Stimulated activated naive B cell treated with anti-CD40 and anti-IgM and Interleukin-4, amounts not matched to agents 10 μg/mL and 1 μg/mL and 100 μg/mL, for 72 hours (primary cell): ENCODE measurements around the gene ADCY4.

Experiments
- ATAC-seq, 2 donors: fragments of 150-1000 bp; cut with Tn5 transposase; replicated peaks; 2 replicates each; pipeline ENCODE4 v1.10.0; 2021; ENCODE audit warnings: moderate library complexity in 1 of 2
- DNase-seq: peaks from one replicate; pipeline ENCODE4 v3.0.0; 2021
- H3K27ac Mint-ChIP-seq: one replicate; pipeline ENCODE4 v1.8.0; 2022; ENCODE audit warnings: mild to moderate bottlenecking, mixed read lengths
- H3K27me3 Mint-ChIP-seq, 2 donors: one replicate each; pipeline ENCODE4 v1.8.0; 2022; ENCODE audit warnings: mixed read lengths in 2 of 2
- H3K36me3 Mint-ChIP-seq, 2 donors: one replicate each; pipeline ENCODE4 v1.8.0; 2022; ENCODE audit warnings: mixed read lengths in 2 of 2, mild to moderate bottlenecking in 1 of 2
- H3K4me1 Mint-ChIP-seq, 2 donors: one replicate each; pipeline ENCODE4 v1.8.0; 2022; ENCODE audit warnings: mixed read lengths in 2 of 2, mild to moderate bottlenecking in 1 of 2
- H3K4me3 Mint-ChIP-seq, 2 donors: one replicate each; pipeline ENCODE4 v1.8.0; 2022; ENCODE audit warnings: mild to moderate bottlenecking in 2 of 2, mixed read lengths in 2 of 2, moderate library complexity in 1 of 2
- H3K9me3 Mint-ChIP-seq, 2 donors: one replicate each; pipeline ENCODE4 v1.8.0; 2022; ENCODE audit warnings: mixed read lengths in 2 of 2, mild to moderate bottlenecking in 1 of 2

The ADCY4 gene

DNA sequence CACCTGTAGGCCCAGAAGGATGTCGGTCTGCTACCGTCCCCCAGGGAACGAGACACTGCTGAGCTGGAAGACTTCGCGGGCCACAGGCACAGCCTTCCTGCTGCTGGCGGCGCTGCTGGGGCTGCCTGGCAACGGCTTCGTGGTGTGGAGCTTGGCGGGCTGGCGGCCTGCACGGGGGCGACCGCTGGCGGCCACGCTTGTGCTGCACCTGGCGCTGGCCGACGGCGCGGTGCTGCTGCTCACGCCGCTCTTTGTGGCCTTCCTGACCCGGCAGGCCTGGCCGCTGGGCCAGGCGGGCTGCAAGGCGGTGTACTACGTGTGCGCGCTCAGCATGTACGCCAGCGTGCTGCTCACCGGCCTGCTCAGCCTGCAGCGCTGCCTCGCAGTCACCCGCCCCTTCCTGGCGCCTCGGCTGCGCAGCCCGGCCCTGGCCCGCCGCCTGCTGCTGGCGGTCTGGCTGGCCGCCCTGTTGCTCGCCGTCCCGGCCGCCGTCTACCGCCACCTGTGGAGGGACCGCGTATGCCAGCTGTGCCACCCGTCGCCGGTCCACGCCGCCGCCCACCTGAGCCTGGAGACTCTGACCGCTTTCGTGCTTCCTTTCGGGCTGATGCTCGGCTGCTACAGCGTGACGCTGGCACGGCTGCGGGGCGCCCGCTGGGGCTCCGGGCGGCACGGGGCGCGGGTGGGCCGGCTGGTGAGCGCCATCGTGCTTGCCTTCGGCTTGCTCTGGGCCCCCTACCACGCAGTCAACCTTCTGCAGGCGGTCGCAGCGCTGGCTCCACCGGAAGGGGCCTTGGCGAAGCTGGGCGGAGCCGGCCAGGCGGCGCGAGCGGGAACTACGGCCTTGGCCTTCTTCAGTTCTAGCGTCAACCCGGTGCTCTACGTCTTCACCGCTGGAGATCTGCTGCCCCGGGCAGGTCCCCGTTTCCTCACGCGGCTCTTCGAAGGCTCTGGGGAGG is 23.9 kb downstream of the ADCY4 start, which contains the start of gene LTB4R:
Gene LTB4R, plus strand, starts transcription at position 857 of the 959 bp plus-strand sequence. CDS start 4,150 bp downstream, outside the sequence.
- H3K4me1 Mint-ChIP-seq, result peaks cover 59 to 82% of the 10 kb centered on the region in 2 donors

GRCh38 chr14:24310265-24310645 is 24.6 kb downstream of the ADCY4 start:
- Mint-ChIP-seq H3K4me3 (peak overlapping the region; percentile 18 to 79), H3K36me3 (peaks cover 24 to 61% of the 10 kb centered on the region in 2 donors), H3K27ac (peak overlapping the region; percentile 63), H3K27me3 (no peaks in the 10 kb centered on the region), H3K9me3 (no peaks in the 10 kb centered on the region), H3K4me1 (peaks cover 59 to 83% of the 10 kb centered on the region in 2 donors)
- DNase-seq (no peak), ATAC-seq (no peak)

More for the DNA sequence above, 23.9 kb downstream of the ADCY4 start, which contains the start of gene LTB4R:
- ATAC-seq, result peak; percentile 78 to 82
- Mint-ChIP-seq H3K9me3 (no peaks in the 10 kb centered on the region), H3K4me3 (peak within 1 kb of the TSS; percentile 76 to 79), H3K27me3 (no peaks in the 10 kb centered on the region), H3K36me3 (peaks cover 24 to 58% of the 10 kb centered on the region in 2 donors), H3K27ac (peak within 1 kb of the TSS; percentile 84)
- DNase-seq, result peak; percentile 65

DNA sequence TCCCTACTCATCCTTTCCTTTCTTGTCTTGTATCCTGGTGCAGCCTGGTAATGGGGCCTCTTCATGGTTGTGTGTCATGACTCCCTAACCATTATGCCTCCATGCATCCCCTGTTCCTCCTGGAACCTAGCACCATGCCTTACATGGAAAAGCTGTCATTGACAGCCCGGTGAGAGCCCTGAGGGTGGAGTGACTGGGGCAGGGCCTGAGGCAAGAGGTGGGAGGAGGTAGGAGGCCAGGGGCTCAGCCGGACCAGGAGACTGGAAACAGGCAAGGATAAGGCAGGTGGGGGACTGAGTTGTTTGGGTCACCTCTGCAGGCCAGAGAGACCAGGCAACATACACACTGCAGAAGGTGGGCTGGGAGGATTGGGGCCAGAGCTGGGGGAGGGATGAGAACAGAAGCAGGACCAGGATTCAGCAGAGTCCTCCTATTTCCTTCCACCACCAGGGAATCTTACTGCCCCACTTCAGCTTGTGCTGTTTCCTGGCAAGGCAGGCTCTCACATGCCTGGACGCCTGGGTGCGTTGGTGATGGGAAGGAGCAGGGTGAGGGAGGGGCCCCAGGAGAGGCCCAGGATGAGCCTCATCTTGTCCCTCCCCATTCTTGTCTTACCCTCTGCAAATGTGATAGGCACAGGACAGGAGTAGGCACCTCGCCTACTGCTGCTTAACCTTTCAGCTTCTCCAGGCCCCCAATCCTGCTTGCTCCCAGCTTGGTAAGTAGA is 25.2 kb downstream of the ADCY4 start, which contains the start of gene LTB4R2:
Gene LTB4R2, plus strand, starts transcription at position 603 of the 727 bp plus-strand sequence. CDS start 525 bp downstream, outside the sequence.
- DNase-seq (no peak), ATAC-seq (no peak)
- no peaks in the 10 kb centered on the region for H3K27me3 Mint-ChIP-seq
- H3K36me3 Mint-ChIP-seq, result peaks cover 27 to 66% of the 10 kb centered on the region in 2 donors
- no peaks in the 10 kb centered on the region for H3K9me3 Mint-ChIP-seq
- H3K4me1 Mint-ChIP-seq, result peaks cover 58 to 80% of the 10 kb centered on the region in 2 donors
- peak within 1 kb of the TSS; percentile 63 for H3K27ac Mint-ChIP-seq
- peak within 1 kb of the TSS; percentile 76 to 79 for H3K4me3 Mint-ChIP-seq

DNA sequence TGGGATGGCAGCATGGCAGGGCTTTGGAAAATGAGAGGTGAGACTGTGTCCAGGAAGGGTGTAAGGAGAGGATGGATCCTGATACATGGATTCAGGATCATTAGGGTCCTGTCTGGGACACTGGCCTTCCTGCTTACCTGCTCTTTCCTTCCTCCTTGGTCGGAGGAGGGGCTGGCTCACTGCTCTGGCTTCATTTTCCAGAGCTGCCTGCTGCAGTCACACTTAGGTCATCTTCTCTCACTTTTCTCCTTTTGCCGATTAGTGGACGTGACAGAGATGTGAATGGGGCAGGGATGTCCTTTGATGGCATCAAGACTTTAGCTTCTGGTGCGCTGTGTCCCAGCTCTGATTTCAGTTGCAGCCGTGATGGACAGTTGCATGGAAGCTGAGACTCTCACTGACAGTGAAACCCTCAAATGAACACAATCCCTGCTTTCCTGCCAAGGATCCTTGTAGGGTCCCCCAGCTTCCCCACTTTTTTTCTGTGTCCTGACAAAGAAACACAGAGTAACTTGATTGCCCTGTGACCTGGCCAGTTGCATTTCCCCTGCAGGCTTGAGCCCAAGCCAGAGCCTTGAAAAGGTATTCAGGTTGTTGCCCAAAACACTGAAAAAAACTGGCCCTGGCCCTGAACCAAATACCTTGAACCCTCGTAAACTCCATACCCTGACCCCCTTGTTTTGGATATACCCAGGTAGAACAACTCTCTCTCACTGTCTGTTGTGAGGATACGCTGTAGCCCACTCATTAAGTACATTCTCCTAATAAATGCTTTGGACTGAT is 26.3 kb downstream of the ADCY4 start:
- DNase-seq (no peak), ATAC-seq (no peak)
- no peak overlapping the region for H3K4me3 Mint-ChIP-seq
- H3K4me1 Mint-ChIP-seq, result peaks cover 46 to 68% of the 10 kb centered on the region in 2 donors
- H3K27ac Mint-ChIP-seq, result no peak overlapping the region
- no peaks in the 10 kb centered on the region for H3K9me3 Mint-ChIP-seq
- no peaks in the 10 kb centered on the region for H3K27me3 Mint-ChIP-seq
- H3K36me3 Mint-ChIP-seq, result peaks cover 33 to 71% of the 10 kb centered on the region in 2 donors

GRCh38 chr14:24307575-24308341 is 27.1 kb downstream of the ADCY4 start, which contains the start of gene CIDEB:
Gene CIDEB, minus strand, starts transcription at chr14:24307977. Its CDS starts 119 bp downstream, at chr14:24307858.
- no peak within 1 kb of the TSS for H3K4me3 Mint-ChIP-seq
- peak within 1 kb of the TSS; percentile 25 for H3K27ac Mint-ChIP-seq
- H3K4me1 Mint-ChIP-seq, result peaks cover 39 to 60% of the 10 kb centered on the region in 2 donors
- peaks cover 37 to 71% of the 10 kb centered on the region in 2 donors for H3K36me3 Mint-ChIP-seq
- no peaks in the 10 kb centered on the region for H3K27me3 Mint-ChIP-seq
- DNase-seq, result peak; percentile 50
- H3K9me3 Mint-ChIP-seq, result no peaks in the 10 kb centered on the region
- peak; percentile 13 to 30 for ATAC-seq

GRCh38 chr14:24307156-24307574 is 27.7 kb downstream of the ADCY4 start:
- Mint-ChIP-seq H3K27ac (peak overlapping the region; percentile 25), H3K4me1 (peaks cover 33 to 54% of the 10 kb centered on the region in 2 donors), H3K4me3 (no peak overlapping the region), H3K9me3 (no peaks in the 10 kb centered on the region), H3K27me3 (no peaks in the 10 kb centered on the region), H3K36me3 (peaks cover 43 to 72% of the 10 kb centered on the region in 2 donors)
- ATAC-seq, result no peak
- no peak for DNase-seq

DNA sequence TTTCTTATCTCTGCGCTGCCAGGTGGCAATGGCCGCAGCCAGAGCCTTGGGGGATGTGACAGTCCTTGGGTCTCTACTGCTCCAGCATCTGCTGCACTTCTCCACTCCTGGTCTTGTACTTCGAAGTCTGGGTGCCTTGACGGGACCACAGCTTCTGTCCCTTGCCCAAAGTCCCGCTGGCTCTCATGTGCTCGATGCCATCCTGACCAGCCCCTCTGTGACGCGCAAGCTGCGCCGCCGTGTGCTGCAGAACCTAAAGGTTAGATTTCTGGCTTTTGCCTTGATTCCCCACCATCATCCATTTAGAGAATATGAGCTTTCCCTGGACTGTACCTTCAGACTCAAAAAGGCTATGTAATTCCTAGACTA is 30.9 kb downstream of the ADCY4 start:
- no peak overlapping the region for H3K27ac Mint-ChIP-seq
- peaks cover 21 to 39% of the 10 kb centered on the region in 2 donors for H3K4me1 Mint-ChIP-seq
- H3K4me3 Mint-ChIP-seq, result no peak overlapping the region
- H3K27me3 Mint-ChIP-seq, result no peaks in the 10 kb centered on the region
- no peaks in the 10 kb centered on the region for H3K9me3 Mint-ChIP-seq
- no peak for ATAC-seq
- no peak for DNase-seq
- peaks cover 37 to 73% of the 10 kb centered on the region in 2 donors for H3K36me3 Mint-ChIP-seq

DNA sequence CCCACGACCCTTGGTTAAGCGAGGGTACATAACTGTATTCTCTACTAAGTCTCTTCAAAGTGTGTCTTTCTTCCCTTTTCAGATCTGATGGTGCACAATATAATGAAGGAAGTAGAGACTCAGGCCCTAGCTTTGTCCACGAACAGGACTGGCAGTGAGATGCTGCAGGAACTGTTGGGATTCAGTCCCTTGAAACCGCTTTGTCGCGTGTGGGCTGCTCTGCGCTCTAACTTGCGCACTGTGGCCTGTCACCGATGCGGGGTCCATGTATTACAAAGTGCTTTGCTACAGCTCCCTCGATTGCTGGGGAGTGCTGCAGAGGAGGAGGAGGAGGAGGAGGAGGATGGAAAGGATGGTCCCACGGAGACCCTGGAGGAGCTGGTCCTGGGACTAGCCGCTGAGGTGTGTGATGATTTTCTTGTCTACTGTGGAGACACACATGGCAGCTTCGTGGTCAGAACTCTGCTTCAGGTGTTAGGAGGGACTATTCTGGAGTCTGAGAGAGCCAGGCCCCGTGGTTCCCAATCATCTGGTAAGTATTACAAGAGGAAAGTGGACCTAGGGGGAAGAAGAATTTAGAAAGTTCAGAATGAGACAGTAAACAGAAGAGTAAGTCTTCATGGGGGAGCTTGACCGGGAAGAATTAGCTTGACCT is 34.4 kb downstream of the ADCY4 start:
- DNase-seq (no peak), ATAC-seq (no peak)

DNA sequence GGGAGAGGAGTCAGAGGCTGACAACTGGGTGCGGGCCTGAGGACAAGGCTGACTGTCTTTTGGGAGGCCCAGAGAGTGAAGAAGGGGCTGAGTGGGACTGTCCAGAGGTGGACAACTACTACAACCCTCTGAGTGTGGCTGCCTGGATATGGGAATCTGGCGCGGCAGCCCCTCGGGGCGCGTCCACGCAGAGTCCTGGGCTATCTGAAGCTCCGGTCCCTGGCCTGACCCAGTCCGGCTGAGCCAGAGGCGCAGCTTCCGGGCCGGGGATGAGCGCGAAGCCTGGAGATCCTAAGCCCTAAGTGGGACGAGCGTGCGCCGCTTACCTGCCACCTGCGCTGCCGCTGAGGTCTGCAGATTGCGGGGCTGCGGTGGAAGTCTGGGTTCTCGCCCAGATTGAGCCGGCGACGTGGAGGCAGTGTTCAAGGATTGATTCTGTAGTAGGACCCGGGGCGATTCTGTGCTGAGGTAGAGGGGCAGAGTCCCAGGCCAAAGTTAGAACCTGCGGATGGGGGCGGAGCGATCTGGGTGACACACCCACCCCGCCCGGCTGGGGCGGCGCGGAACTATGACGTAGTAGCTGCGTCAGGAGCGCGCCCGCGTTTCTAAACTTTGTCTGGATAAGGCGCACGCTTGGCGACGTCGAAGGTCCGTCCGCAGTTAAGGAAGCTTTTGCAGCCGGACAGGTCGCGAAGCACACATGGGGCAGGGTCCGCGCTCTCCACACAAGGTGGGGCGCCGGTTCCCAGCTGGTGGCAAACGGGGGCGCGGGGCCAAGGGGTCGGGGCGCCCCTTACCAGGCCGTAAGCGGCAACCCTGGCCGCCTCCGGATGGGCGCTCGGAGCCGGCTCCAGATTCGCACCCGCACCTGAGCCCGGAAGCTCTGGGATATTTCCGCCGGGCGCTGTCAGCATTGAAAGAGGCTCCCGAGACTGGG is 35.3 kb downstream of the ADCY4 start, which contains the start of the genes DHRS1 and NOP9:
Gene DHRS1, minus strand, starts transcription at position 526 of the 937 bp plus-strand sequence. CDS start 674 bp downstream, outside the sequence.
Gene NOP9, plus strand, starts transcription at position 596 of the 937 bp plus-strand sequence. Its CDS starts 105 bp downstream, at position 701.
- H3K4me1 Mint-ChIP-seq, result peaks cover 31 to 43% of the 10 kb centered on the region in 2 donors
- peaks cover 32 to 54% of the 10 kb centered on the region in 2 donors for H3K36me3 Mint-ChIP-seq
- peak; percentile 87 for DNase-seq
- H3K4me3 Mint-ChIP-seq, result peak within 1 kb of the TSS; percentile 94 to 95
- H3K27ac Mint-ChIP-seq, result peak within 1 kb of the TSS; percentile 96
- H3K27me3 Mint-ChIP-seq, result no peaks in the 10 kb centered on the region
- peak; percentile 78 to 88 for ATAC-seq
- no peaks in the 10 kb centered on the region for H3K9me3 Mint-ChIP-seq

More for the DNA sequence above, 34.4 kb downstream of the ADCY4 start:
- Mint-ChIP-seq H3K27ac (peak overlapping the region; percentile 96), H3K4me3 (peak overlapping the region; percentile 94 to 95), H3K27me3 (no peaks in the 10 kb centered on the region), H3K36me3 (peaks cover 35 to 57% of the 10 kb centered on the region in 2 donors), H3K4me1 (peaks cover 31 to 43% of the 10 kb centered on the region in 2 donors), H3K9me3 (no peaks in the 10 kb centered on the region)

GRCh38 chr14:24298892-24299254 is 36.0 kb downstream of the ADCY4 start:
- peak overlapping the region; percentile 96 for H3K27ac Mint-ChIP-seq
- H3K27me3 Mint-ChIP-seq, result no peaks in the 10 kb centered on the region
- peaks cover 31 to 52% of the 10 kb centered on the region in 2 donors for H3K36me3 Mint-ChIP-seq
- H3K4me3 Mint-ChIP-seq, result peak overlapping the region; percentile 94 to 95
- ATAC-seq (peak in 1 of 2 donors; percentile 1), DNase-seq (no peak)
- no peaks in the 10 kb centered on the region for H3K9me3 Mint-ChIP-seq
- H3K4me1 Mint-ChIP-seq, result peaks cover 31 to 43% of the 10 kb centered on the region in 2 donors

DNA sequence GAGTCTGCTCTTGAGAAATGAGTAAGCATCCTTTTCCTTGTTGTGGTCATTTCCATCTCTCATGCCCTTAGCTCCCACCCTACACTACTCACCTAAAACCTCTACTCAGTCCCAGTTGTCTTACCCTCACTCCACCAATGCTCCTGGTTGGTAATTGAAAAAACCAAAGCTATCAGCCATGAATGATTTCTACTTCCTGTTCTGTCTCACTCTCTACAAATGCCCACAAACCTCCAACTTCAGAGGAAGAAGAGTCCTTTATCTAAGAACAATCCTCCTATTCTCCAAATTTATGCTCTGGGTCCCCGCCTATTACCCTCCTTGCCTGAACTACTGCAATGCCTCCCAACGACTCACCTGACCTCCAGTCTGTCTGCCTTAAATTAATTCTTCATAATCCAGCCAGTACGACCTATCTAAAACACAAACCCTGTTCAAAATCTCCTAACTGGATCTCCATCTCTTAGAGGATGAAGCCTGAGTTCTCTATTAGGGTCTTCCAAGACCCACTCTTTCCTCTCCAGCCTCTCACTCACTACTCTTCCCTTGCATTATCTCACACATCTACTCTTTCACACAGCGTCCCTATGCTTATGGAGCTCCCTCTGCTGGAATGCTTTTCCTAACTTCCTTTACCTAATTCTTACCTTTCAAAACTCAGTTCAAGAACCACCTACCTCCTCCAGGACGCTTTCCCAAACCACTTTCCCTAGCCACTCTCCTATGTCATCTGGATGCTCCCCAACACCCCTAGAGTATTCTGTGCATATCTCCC is 37.5 kb downstream of the ADCY4 start:
- peak overlapping the region; percentile 56 for H3K27ac Mint-ChIP-seq
- no peak overlapping the region for H3K4me3 Mint-ChIP-seq
- H3K27me3 Mint-ChIP-seq, result no peaks in the 10 kb centered on the region
- H3K4me1 Mint-ChIP-seq, result peaks cover 31 to 43% of the 10 kb centered on the region in 2 donors
- H3K9me3 Mint-ChIP-seq, result no peaks in the 10 kb centered on the region
- ATAC-seq (peak; percentile 12 to 22), DNase-seq (no peak)
- H3K36me3 Mint-ChIP-seq, result peaks cover 24 to 45% of the 10 kb centered on the region in 2 donors
